Measurements from ENCODE around the gene WDR41.
A peak's percentile ranks its signal among the peaks of the same experiment; 100 is the strongest.

The WDR41 gene

DNA sequence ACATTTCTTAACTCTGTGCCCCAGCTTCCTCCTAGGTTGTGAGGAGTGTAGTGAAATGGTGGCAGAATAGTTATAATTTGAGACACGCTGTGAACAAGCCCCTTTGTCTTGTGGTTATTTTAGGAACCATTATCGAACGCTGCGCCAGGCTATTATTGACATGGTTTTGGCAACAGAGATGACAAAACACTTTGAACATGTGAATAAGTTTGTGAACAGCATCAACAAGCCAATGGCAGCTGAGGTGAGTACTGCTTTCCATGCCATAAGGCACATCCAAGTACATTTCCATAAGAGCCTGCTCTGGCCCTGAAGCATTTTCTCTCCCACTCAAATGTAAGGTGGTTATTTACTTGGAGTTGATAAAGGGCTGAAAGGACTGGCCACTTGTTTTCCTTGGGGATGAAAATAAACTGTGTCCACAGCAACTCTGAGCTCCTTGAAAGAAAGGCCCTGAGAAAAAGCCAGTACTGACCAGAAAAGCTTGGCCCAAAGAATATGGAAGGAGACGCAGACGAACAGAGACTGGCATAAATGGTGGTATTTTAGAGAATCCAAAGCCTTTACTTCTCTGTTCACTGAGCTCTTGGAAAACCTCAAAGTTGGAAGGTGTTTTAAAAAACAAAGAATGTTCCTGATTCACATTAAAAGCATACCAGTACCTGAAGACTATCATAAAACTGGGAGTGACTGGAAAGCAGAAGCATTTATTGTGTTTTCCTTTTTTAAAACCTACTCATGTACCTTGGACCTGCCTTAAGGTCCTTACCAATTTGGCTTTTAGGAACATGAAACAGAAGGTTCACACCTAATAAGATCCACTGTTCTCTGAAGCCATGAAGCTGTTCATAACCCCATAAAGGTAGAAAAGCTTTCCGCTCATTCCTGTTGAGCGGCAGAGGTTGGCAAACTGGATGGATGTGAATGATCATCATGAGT lies 72.2 kb downstream of the WDR41 start:
- Histone ChIP-seq H3K9me3 (ENCODE audit: insufficient read depth, low read length) (no peaks in the 10 kb centered on the region), H4K20me1 (ENCODE audit: insufficient read depth, low read length) (no peaks in the 10 kb centered on the region), H3K4me3 (ENCODE audit: low read length) (no peak overlapping the region), H2AFZ (ENCODE audit: low read depth, low read length) (no peak overlapping the region), H3K79me2 (ENCODE audit: low read length) (no peaks in the 10 kb centered on the region), H3K36me3 (replicated peaks; ENCODE audit: low read depth, low read length) (peaks cover 5% of the 10 kb centered on the region), H3K27me3 (ENCODE audit: low read depth, low read length) (no peaks in the 10 kb centered on the region), H3K4me2 (ENCODE audit: low read length) (peak overlapping the region; percentile 20; the same call in 1 of the 2 replicates), H3K4me1 (ENCODE audit: low read length) (peaks cover 14% of the 10 kb centered on the region), H3K27ac (ENCODE audit: low read length) (no peak overlapping the region), H3K9ac (ENCODE audit: low read length) (no peak overlapping the region)
- no peak for TF ChIP-seq EZH2phosphoT487 (IDR thresholded peaks at IDR 0.05; ENCODE audit: low read depth)
- TF ChIP-seq, protein P1, sequence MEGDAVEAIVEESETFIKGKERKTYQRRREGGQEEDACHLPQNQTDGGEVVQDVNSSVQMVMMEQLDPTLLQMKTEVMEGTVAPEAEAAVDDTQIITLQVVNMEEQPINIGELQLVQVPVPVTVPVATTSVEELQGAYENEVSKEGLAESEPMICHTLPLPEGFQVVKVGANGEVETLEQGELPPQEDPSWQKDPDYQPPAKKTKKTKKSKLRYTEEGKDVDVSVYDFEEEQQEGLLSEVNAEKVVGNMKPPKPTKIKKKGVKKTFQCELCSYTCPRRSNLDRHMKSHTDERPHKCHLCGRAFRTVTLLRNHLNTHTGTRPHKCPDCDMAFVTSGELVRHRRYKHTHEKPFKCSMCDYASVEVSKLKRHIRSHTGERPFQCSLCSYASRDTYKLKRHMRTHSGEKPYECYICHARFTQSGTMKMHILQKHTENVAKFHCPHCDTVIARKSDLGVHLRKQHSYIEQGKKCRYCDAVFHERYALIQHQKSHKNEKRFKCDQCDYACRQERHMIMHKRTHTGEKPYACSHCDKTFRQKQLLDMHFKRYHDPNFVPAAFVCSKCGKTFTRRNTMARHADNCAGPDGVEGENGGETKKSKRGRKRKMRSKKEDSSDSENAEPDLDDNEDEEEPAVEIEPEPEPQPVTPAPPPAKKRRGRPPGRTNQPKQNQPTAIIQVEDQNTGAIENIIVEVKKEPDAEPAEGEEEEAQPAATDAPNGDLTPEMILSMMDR (IDR thresholded peaks at IDR 0.05; ENCODE audit: low read depth, low read length): no peak

DNA sequence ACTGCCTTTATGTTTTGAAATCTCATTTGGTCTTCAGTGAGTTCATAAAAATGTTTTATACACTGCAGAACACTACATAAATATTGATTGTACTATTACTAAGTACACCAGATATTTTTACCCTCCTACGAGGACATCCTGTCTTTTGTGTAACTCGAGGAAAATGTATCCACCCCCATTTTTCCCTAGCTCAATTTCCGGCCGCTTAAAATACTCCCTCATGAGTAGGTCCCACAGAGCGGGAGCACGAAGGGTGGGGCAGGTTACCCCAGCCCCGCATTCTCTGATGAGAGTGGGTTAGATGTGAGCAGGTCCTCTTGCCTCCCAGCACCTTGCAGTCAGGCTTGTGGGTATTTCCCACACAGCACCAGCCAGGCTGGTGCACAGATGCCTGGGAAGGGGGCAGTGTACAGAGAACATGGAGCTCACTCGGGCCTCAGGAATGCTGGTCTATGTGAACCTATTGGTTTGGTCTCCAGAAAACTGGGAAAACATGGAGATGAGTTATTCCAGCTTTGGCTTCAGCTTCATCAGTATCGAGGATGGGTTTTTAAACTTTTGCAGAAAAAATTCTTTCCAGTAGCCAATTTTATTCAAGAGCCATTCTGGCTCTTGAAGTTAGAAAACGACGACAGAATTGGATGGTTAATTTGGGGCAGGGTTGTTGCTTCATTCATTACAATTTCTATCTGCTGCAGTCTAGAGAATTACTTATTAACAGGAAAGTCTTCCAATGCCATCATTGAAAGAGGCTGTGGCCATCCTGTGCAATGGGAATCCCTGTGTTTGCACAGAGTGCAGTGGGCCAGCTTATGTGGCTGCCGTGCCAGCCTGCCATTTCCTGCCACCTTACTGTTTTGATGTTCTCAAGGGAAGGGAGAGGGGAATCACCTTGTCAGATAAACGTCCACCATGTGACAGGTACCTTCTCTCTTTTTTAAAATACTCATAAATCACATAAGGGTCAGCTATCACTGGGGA lies 73.2 kb downstream of the WDR41 start:
- no peak overlapping the region for H3K27ac ChIP-seq (ENCODE audit: low read length)
- peaks cover 14% of the 10 kb centered on the region for H3K4me1 ChIP-seq (ENCODE audit: low read length)
- no peaks in the 10 kb centered on the region for H3K79me2 ChIP-seq (ENCODE audit: low read length)
- no peak overlapping the region for H3K4me3 ChIP-seq (ENCODE audit: low read length)
- no peak for TF ChIP-seq EZH2phosphoT487 (IDR thresholded peaks at IDR 0.05; ENCODE audit: low read depth)
- H3K9ac ChIP-seq (ENCODE audit: low read length): no peak overlapping the region
- no peak overlapping the region for H2AFZ ChIP-seq (ENCODE audit: low read depth, low read length)
- no peaks in the 10 kb centered on the region for H4K20me1 ChIP-seq (ENCODE audit: insufficient read depth, low read length)
- H3K27me3 ChIP-seq (ENCODE audit: low read depth, low read length): no peaks in the 10 kb centered on the region
- peak overlapping the region; percentile 20 for H3K4me2 ChIP-seq (ENCODE audit: low read length)
- H3K9me3 ChIP-seq (ENCODE audit: insufficient read depth, low read length): no peaks in the 10 kb centered on the region
- H3K36me3 ChIP-seq (replicated peaks; ENCODE audit: low read depth, low read length): peaks cover 1% of the 10 kb centered on the region

DNA sequence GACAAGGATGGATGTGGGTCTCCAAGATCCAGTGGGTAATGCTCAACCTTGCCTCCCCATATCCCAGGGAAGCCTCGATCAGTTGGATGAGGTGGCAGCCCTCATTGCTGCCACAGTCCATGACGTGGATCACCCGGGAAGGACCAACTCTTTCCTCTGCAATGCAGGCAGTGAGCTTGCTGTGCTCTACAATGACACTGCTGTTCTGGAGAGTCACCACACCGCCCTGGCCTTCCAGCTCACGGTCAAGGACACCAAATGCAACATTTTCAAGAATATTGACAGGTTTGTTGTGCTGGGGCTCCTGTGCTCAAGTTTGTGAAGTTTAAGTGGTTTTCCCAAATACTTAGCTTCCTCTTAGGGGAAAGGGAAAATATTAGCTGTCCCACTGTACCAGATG lies 74.0 kb downstream of the WDR41 start:
- Histone ChIP-seq H3K79me2 (ENCODE audit: low read length) (no peaks in the 10 kb centered on the region), H3K9me3 (ENCODE audit: insufficient read depth, low read length) (no peaks in the 10 kb centered on the region), H2AFZ (ENCODE audit: low read depth, low read length) (no peak overlapping the region)

DNA sequence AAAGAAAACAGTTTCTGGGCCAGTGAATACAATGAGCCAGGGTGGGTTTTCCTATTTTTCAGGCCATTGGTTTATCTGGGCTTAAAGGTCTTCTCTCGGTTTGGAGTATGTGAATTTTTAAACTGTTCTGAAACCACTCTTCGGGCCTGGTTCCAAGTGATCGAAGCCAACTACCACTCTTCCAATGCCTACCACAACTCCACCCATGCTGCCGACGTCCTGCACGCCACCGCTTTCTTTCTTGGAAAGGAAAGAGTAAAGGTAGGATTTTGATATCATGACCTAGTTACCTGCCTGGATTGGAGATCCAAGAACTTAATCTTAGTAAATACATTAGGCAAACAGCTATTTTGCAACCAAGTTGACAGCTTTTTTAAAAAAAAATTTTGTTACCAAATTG lies 79.1 kb downstream of the WDR41 start:
- no peaks in the 10 kb centered on the region for H4K20me1 ChIP-seq (ENCODE audit: insufficient read depth, low read length)
- no peaks in the 10 kb centered on the region for H3K27me3 ChIP-seq (ENCODE audit: low read depth, low read length)
- no peak for TF ChIP-seq EZH2phosphoT487 (IDR thresholded peaks at IDR 0.05; ENCODE audit: low read depth)
- TF ChIP-seq, protein P1 (IDR thresholded peaks at IDR 0.05; ENCODE audit: low read depth, low read length): no peak
- H3K9ac ChIP-seq (ENCODE audit: low read length): no peak overlapping the region
- H3K4me2 ChIP-seq (ENCODE audit: low read length): no peak overlapping the region
- H3K36me3 ChIP-seq (replicated peaks; ENCODE audit: low read depth, low read length): no peaks in the 10 kb centered on the region
- no peaks in the 10 kb centered on the region for H3K79me2 ChIP-seq (ENCODE audit: low read length)
- H3K27ac ChIP-seq (ENCODE audit: low read length): no peak overlapping the region
- no peak overlapping the region for H3K4me3 ChIP-seq (ENCODE audit: low read length)
- H3K9me3 ChIP-seq (ENCODE audit: insufficient read depth, low read length): no peaks in the 10 kb centered on the region
- no peak overlapping the region for H2AFZ ChIP-seq (ENCODE audit: low read depth, low read length)
- no peaks in the 10 kb centered on the region for H3K4me1 ChIP-seq (ENCODE audit: low read length)

More for the DNA sequence above, 74.0 kb downstream of the WDR41 start:
- H3K4me2 ChIP-seq (ENCODE audit: low read length): no peak overlapping the region
- no peak overlapping the region for H3K27ac ChIP-seq (ENCODE audit: low read length)
- H4K20me1 ChIP-seq (ENCODE audit: insufficient read depth, low read length): no peaks in the 10 kb centered on the region
- H3K27me3 ChIP-seq (ENCODE audit: low read depth, low read length): no peaks in the 10 kb centered on the region
- H3K4me3 ChIP-seq (ENCODE audit: low read length): no peak overlapping the region
- no peak for TF ChIP-seq EZH2phosphoT487 (IDR thresholded peaks at IDR 0.05; ENCODE audit: low read depth)
- TF ChIP-seq, protein P1 (IDR thresholded peaks at IDR 0.05; ENCODE audit: low read depth, low read length): no peak
- peaks cover 14% of the 10 kb centered on the region for H3K4me1 ChIP-seq (ENCODE audit: low read length)
- no peak overlapping the region for H3K9ac ChIP-seq (ENCODE audit: low read length)
- H3K36me3 ChIP-seq (replicated peaks; ENCODE audit: low read depth, low read length): no peaks in the 10 kb centered on the region

All from OCI-LY3 (cell line).